NCI-H2081 (cell line): Measurements from ENCODE around the gene SEL1L2.

Source experiments
- DNase-seq, 2 experiments: peaks; one replicate each; lab custom pipeline; 2025; lab: John Stamatoyannopoulos, UW

Gene SEL1L2

DNA sequence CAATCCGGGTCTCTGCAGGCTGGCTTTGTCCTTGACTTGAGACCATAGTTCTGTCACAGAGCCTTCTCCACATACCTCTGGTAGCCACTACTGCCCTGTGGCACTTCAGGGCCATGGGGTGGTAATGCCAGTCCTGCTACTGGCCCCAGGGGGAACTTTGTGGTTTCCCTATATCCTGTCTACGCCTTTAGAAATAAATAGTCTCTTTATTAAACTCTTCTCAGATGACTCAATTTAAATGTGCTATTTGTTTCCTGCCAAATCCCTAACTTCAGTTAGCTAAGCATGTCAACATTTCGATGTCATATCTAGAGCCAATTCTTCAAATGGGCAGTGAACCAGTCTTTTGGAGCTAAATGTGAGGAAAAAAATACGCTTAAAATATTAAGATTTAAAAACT is 60.1 kb downstream of the SEL1L2 start:
- no peak for DNase-seq

DNA sequence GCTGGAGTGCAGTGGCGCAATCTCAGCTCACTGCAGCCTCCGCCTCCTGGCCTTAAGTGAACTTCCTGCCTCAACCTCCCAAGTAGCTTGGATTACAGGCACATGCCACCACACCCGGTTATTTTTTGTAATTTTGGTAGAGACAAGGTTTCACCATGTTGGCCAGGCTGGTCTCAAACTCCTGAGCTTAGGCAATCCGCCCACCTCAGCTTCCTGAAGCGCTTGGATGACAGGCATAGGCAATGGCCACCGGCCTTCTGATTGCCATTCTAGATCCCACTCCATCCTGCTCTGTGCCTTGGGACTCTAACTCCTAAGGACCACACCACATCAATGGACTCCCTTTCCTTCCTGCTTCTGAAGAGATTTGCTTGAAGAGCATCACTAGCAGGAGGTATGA is 60.6 kb downstream of the SEL1L2 start:
- DNase-seq, result no peak

DNA sequence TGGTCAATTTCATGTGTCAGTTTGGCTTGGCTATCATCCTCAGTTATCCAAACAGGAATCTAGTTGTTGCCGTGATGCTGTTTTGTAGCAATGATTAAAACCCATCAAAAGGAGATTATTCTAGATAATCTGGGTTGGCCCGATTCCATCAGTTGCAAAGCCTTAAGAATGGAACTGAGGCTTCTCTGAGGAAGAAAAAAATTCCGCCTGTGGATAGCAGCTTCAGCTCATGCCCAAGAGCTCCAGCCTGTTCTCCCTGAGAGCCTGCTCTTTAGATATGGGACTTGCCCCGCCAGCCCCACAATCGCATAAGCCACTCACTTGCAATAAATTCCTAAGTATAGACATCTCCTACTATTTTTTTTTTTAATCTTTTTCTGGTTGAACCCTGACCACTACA is 61.5 kb downstream of the SEL1L2 start:
- no peak for DNase-seq

DNA sequence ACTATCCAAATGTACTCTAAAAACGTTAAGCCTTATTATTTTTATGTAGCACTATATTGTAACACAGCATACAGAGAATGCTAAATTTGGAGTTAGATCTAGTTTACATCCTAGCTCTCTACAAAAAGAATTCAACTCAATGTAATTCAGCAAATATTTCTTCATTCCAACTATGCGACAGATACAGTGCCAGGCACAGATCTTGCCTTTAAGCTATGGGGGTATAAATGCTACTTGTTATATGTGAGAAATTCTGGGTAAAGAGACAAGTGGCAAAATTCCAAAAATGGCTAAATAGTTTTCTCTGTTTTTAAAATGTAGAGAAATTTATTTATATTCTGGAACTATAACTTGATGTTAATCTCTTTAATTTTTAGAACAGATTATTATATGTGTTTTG is 63.2 kb downstream of the SEL1L2 start:
- no peak for DNase-seq

DNA sequence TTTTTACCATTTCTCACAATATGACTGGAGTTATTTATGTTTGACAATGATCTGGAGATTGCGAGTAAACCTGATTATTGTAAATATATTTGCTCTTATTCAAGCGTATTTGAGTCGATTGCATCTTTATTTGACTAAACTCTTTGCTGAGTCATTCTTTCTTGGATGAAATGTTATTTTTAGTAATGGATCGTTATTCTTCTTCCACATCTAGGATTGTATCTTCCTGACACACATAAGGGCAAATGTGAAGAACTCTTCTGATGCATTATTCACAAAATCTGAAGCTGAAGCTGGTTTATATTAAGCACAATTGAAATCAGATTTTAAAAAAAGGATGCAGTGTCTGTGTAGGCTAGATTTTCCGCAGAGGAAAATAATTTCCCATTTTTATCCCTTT is 68.2 kb downstream of the SEL1L2 start:
- DNase-seq, result no peak

DNA sequence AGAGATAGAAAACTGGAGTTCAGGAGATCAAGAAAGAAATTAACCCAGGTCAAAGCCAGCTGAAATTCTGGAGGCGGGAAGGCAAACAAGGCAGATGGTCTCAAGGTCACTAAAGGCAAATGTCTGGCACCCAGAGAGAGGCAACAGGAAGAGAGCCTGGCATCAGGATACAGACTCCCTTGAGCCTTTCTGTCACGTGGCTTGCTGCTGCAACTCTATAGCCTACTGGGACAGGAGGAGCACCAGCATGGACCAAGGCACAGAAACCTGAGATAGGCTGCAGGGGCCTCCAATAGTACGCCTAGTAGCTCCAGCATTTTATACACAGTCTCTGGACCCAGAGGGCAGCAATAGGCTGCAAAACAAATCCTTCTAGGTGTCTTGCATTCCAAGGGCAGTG is 75.1 kb downstream of the SEL1L2 start:
- DNase-seq, result no peak

DNA sequence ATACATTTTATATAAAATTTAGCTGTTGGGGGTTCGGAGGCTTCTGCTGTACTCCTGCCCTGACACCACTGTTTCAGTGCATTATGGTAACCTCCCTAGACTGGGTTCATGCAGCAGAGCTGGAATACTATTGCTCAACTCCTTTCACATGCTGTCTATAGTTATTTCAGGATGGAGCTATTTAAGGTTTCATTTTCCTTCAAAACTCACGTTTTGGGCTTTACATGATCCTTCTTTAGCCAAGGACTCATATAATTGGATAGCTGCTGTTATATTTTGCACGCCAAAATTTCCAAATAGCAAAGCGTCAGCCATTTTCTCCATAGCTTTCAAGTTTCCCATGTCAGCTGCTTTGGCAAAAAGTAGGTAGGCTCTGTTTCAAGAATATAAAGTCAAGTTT is 76.8 kb downstream of the SEL1L2 start:
- no peak for DNase-seq

DNA sequence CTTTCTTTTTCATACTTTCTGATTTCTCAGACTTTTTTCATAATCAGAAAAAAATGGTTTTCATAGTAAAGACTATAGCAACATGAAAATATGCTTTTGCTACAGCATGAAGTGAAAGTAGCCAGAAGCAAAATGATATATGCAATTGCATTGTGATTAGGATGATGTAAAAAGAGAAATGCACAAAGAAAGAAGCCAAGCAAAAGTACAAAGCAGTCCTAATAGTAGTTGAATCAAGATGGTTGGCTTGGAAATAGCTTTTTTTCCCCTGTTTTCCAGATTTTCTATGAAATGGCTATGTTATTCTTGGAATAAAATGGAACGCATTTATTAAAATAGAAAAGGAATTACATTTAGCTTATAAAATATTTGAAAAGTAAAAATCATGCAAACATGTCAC is 77.3 kb downstream of the SEL1L2 start:
- no peak for DNase-seq

DNA sequence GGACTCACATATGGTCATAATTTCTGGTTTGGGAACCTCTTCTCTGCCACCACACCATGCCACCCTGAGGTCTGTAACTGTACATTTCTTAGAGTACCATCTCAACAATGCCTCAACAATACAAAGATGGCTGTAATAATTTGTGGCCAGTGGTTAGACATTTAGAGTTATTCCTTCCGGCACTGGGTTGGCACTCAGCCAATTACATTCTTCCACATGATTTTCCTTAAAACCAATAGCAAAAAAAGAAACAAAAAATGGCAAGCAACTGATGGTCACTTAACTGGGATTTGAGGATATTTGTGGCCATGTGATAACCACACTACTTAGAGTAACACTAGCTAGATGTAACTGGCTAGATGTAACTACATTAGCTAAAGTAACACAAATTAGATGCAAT is 79.9 kb downstream of the SEL1L2 start:
- DNase-seq, result no peak

DNA sequence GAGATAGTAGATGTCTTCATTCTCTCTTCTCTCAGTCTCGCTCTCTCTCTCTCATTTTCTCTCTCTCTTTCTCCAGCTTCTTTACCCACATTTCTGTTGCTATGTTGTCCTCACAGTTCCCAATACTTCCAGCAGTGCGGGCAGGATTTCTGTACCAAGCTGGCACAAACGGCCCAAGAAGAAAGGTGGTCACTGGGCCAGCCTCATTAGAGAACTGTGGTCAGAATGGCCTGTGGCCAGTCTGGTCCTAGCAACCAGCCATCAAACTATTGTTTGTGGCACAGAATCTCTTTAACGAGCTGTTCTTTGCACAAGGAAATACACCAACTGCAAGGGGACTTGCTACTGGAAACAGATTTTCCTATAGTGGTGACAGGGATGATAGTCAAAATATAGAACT is 81.3 kb downstream of the SEL1L2 start:
- no peak for DNase-seq

DNA sequence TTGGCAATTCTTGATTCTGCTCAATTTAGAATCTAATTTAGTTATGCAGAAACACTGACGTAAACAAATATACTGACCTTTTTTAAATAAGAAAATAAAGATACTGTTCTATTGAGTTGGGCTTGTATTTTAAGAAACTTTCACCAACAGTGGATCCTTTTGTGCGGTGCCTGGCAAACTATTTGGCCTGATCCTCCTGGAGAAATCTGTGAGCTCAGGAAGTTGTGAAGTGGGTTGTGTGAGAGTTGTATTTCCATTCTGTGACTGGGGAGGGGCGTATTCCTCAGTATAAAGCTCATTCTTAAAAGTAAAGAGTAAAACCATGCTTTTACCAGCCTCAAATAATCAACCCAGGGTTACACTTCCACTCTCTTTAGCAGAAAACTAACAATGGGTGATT is 85.6 kb downstream of the SEL1L2 start:
- no peak for DNase-seq

DNA sequence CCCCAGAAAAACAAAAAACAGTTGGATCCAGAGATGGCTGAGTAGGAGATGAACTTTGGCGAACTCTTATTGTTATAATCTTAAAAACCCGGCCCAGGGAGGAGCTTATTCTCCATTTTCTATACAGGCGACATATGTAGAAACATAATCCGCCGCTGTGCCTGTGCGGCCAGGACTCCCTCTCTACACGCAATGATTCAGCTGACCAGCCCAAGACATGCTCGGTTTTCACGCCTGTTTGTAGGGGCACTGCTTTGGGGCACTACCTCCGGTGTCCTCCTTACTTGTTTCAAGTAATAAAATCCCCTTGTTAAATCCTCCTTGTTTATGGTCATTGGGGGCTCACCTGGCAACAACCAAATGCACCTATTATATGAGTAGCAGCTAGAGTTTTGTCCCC is 89.9 kb downstream of the SEL1L2 start:
- DNase-seq, result no peak

DNA sequence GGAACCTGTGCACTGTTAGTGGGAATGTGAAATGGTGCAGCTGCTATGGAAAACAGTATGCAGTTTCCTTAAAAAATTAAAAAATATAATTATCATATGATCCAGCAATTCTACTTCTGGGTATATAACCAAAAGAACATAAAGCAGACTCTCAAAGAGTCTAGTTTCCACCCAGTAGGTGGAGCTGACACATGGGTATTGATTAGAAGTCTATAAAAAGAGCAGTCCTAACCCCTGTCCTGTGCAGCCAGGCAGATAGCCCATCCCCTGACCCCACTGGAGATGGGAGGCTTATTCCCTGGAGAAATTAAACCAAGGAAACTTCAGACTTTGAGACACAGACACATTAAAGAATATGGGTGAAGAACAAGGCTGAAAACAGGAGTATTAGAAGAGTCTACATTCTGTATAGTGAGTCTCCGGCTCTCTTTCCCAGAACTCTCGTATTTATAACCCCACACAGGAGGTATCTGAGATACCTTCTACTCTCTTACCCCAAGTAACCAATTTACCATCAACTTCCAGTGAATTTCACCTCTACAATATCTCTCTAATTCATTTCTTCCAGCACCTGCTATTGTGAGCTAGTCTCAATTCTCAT is 92.3 kb downstream of the SEL1L2 start:
- DNase-seq, result no peak

DNA sequence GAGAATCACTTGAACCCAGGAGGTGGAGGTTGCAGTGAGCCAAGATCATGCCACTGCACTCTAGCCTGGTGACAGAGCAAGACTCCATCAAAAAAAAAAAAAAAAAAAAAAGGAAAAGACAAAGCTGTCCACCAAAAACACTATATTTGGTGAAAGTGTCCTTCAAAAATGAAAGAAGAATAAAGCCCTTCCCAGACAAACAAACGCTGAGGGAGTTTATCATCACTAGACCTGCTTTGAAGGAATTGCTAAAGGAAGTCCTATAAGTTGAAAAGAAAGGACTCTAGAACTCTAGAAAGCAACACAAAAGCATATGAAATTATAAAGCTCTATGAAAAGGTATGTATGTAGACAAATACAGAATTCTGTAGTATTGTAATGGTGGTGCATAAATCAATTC is 98.8 kb downstream of the SEL1L2 start:
- DNase-seq, result no peak

DNA sequence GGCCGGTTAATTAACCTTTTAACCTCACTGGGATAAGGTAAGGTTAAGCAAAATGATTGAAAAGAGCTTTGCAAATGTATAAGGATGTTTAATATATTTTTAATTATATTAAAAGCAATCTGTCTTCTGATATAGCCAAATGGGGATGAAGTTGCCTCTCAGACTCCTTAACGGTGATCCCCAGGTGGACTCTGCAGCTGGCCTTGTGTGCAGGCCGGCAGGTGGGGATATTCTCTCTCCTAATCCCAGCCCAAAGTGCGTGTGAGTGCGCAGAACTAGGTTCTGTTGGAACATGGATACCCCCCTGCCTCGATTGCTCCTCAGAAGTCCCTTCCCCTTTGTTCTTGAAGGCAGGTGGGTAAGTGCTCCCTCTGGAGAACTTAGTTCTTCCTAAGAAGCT is 105.6 kb downstream of the SEL1L2 start:
- no peak for DNase-seq

DNA sequence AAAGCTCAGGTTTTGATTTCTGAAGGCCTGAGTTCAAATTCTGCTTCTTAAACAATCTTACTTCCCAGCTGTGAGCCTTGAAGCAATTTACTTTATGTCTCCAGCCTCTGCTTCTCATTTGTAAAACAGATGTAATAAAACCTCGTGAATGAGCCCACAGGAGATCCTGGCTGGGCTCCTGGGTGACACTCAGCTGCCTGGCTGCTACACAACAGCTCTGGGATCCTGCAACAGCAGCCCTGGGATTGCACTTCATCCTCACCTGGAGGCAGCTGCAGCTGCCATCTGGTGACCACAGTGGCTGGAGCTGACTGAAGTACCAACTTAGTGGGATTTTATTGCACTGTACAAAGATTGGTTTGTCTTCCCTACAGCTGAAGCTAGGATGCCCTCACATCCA is 107.0 kb downstream of the SEL1L2 start:
- DNase-seq, result peak in 1 of 2 experiments; percentile 3

DNA sequence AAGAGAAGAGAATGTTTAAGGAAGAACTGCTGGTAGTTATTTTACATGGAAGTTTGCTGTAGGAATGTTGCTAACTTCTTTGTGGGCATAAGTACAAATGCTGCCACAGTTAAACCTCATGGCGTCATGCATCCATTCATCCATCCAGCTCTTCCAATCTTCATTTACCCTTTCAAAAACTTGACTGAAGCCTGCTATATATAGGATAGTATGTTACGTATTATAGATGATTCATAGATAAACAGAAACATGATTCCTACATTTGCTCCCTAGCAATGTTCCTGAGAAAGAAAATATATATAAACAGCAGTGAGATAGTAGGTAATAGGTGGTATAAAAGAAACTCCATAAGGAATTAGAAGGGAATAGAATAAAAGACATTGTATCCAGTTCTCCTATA is 111.8 kb downstream of the SEL1L2 start:
- no peak for DNase-seq

DNA sequence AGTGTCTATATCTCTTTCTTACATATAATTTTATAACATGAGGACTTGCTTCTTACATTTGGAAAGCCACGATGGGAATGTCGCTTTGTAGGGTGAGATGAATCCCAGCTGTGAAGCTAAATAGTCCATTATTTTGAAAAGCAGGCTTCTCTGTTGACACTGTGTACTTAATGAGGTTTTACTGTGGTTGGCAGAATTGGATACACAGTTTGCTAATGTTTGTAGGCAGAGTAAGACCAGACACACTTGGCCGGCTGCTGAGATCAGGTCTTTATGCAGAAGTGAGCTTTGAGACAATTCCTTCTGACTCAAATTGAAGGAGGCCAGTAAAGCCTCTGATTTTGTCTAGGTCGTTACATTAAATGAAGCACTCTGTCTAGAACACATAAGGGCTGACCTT is 112.6 kb downstream of the SEL1L2 start:
- peak; percentile 32 to 83 for DNase-seq

DNA sequence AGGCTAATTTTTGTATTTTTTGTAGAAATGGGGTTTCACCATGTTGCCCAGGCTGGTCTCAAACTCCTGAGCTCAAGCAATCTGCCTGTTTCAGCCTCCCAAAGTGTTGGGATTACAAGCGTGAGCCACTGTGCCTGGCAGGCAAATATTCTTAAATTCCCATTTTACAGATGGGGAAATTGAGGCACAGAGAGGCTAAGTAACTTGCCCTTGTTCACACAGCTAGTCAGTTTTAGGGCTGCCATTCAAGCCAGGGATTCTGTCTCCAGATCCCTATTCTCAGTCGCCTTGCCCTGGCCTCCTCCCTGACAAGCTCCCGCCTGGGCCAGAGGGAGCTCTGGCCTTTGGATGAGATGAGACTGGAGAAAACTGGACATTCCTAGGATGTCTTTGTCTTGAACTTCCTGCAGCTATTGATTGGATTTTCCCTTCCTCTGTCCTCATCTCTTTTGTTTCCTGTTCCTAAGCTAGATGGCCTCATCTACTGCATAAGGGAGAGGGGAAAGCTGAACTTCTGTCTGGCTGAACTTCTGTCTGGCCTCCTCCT is 115.1 kb downstream of the SEL1L2 start:
- DNase-seq, result no peak

DNA sequence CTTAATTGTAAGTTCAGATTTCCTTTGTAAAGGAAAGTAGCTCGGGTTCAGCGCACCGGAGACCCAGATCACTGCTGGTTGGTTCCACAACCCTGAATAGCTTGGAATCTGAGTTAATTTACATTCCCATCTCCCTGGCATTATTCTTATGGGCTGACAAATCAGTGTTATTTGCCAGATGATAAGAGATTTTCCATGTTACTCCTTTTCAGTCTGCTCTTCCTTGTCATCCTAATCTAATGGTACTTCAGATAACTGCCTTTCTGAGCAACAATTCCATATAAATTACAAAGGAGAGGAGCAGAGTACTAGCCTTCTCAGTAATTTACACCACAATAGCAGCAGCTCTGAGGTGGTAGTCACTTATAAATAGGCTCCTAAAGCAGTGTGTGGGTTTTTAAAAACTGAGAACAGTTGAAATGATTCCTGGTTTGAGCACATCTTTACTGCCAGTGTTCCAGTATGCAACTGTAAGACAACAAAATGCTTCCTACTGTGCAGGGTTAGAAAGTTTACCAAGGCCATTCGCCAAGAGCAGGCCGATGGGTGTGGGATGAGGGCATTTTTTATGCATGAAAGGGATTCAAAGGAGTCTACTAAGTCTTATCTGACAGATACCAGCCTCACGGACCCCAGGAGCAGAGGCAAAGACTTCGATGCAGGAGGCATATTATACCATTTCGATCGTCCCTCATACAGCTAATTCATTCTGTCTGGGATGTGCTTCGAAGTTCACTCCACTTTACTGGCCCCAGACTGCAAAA is 115.8 kb downstream of the SEL1L2 start:
- DNase-seq, result no peak

DNA sequence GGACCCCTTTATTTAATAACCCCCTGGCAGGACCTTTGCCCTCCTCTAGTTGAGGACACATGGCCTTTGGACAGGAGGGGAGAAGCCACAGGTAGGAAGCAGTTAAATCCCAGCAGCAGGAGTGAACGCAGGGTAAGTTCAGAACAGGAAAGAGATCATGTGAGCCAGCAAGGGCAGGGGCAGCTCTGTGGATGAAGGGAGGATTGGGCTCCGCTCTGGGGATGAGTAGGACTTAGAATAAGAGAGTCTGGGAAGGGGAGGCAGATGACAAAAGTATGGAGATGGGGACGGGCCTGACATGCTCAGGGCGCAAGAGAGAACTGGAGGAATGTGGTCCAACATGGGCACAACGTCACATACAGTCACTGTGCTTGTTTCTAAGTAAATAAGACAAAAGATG is 116.6 kb downstream of the SEL1L2 start:
- DNase-seq, result no peak

DNA sequence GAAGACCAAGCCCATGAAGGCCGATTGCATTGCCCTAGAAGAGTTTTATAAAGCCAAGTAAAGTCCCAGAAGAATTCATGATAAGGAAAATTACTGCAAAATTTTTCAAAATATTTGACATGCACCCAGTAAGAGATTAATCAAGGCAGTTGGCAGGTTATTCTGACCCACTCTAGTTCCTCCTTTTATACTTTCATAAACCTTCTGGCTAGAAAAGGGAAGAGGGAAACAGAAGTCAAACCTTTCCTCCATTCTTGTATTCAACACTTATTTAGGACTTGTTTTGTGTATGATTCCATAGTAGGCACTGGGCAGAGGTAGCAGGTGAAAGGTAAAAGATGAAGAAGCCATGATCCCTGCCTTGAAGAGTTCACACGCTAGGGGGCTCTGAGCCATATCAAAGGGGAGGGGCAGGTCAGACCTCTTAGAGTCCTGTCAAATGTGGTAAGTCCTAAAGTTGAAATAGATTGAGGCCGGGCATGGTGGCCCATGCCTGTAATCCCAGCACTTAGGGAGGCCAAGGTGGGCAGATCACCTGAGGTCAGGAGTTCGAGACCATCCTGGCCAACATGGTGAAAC is 120.2 kb downstream of the SEL1L2 start:
- DNase-seq, result no peak

DNA sequence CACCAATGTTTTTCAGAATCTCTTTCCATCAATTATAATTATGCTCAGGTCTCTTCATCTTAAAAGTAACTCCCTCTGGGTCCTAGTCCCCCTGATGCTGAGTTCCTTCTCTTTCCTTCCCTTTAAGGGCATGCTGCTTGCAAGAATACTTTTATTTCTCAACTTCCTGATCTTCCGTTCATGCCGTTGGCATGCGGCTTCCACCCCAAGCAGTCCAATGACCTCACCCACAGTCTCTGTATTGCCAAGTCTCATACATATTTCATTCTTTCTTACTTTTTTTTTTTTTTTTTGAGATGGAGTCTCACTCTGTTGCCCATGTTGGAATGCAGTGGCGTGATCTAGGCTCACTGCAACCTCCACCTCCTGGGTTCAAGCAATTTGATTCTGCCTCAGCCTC is 122.1 kb downstream of the SEL1L2 start:
- DNase-seq, result no peak
